ENCODE measurements around the gene MIER1. TPM values are rescaled to one million over a fixed set of nuclear protein-coding genes. Genes with fewer than 3 reads are reported as not detected.
A peak's percentile ranks its signal among the peaks of the same experiment; 100 is the strongest.

Gene MIER1
- polyA plus RNA-seq (2013, experiment 1 of 2), result 15.1 TPM
- polyA plus RNA-seq (2013, experiment 2 of 2), result 15.0 TPM

GRCh38 chr1:66924756-66925557, at the start of gene MIER1, which contains the start of gene DNAI4:
MIER1 (plus strand) TSS chr1:66924990; CDS start chr1:66925029, 39 bp downstream.
DNAI4 (minus strand) TSS chr1:66924856; CDS start chr1:66924831, 25 bp downstream.
- Histone ChIP-seq H3K9ac (ENCODE audit: low read length) (peak within 1 kb of the TSS; percentile 95), H2BK120ac (ENCODE audit: low read depth, low read length) (no peak within 1 kb of the TSS), H3K23ac (ENCODE audit: low read length) (peak within 1 kb of the TSS; percentile 81), H3K4me2 (ENCODE audit: low read length) (peak within 1 kb of the TSS; percentile 94), H4K5ac (ENCODE audit: low read length) (peak within 1 kb of the TSS; percentile 44), H4K8ac (ENCODE audit: low read depth, low read length) (no peak within 1 kb of the TSS), H2BK15ac (replicated peaks; ENCODE audit: low read depth) (no peak within 1 kb of the TSS), H3K18ac (ENCODE audit: low read length) (peak within 1 kb of the TSS; percentile 80), H3K79me1 (ENCODE audit: low read length) (peaks cover 6% of the 10 kb centered on the region), H2AK5ac (ENCODE audit: low read length) (no peak within 1 kb of the TSS), H3K4me3 (ENCODE audit: low read length) (peak within 1 kb of the TSS; percentile 93), H2BK5ac (ENCODE audit: low read length) (peak within 1 kb of the TSS; percentile 89), H3K27ac (ENCODE audit: low read depth, low read length) (peak within 1 kb of the TSS; percentile 91), H3K4ac (ENCODE audit: low read depth, low read length) (peak within 1 kb of the TSS; percentile 83), H3K27me3 (ENCODE audit: insufficient read depth, low read length, poor library complexity) (no peaks in the 10 kb centered on the region), H3K36me3 (ENCODE audit: control insufficient read depth, insufficient read depth, low read length) (no peaks in the 10 kb centered on the region), H3K4me1 (ENCODE audit: control insufficient read depth, low read depth, low read length) (peaks cover 2% of the 10 kb centered on the region), H3K56ac (ENCODE audit: low read length) (peak within 1 kb of the TSS; percentile 96), H3K79me2 (ENCODE audit: control insufficient read depth, insufficient read depth, low read length) (peaks cover 10% of the 10 kb centered on the region)
- DNase-seq, result peak; percentile 99
- WGBS (ENCODE audit: extremely low coverage, insufficient coverage, low lambda C conversion rate), result no CpG with 5 or more reads among the region's 64 CpGs

- Histone ChIP-seq H3K9ac (ENCODE audit: low read length) (no peak overlapping the region), H3K4me3 (ENCODE audit: low read length) (no peak overlapping the region), H4K5ac (ENCODE audit: low read length) (no peak overlapping the region), H3K36me3 (ENCODE audit: control insufficient read depth, insufficient read depth, low read length) (no peaks in the 10 kb centered on the region), H3K4ac (ENCODE audit: low read depth, low read length) (no peak overlapping the region), H3K56ac (ENCODE audit: low read length) (no peak overlapping the region), H3K79me2 (ENCODE audit: control insufficient read depth, insufficient read depth, low read length) (no peaks in the 10 kb centered on the region), H2AK5ac (ENCODE audit: low read length) (no peak overlapping the region), H3K27me3 (ENCODE audit: insufficient read depth, low read length, poor library complexity) (no peaks in the 10 kb centered on the region), H3K4me2 (ENCODE audit: low read length) (no peak overlapping the region), H2BK5ac (ENCODE audit: low read length) (no peak overlapping the region), H3K4me1 (ENCODE audit: control insufficient read depth, low read depth, low read length) (no peaks in the 10 kb centered on the region), H3K79me1 (ENCODE audit: low read length) (no peaks in the 10 kb centered on the region), H3K23ac (ENCODE audit: low read length) (no peak overlapping the region), H4K8ac (ENCODE audit: low read depth, low read length) (no peak overlapping the region), H2BK120ac (ENCODE audit: low read depth, low read length) (no peak overlapping the region), H2BK15ac (replicated peaks; ENCODE audit: low read depth) (no peak overlapping the region), H3K27ac (ENCODE audit: low read depth, low read length) (no peak overlapping the region), H3K18ac (ENCODE audit: low read length) (no peak overlapping the region)
- peak; percentile 41 for DNase-seq
- WGBS (ENCODE audit: extremely low coverage, insufficient coverage, low lambda C conversion rate), result no CpG with 5 or more reads among the region's 1 CpG
Measured at GRCh38 chr1:66876664-66877063, 48.1 kb upstream of the MIER1 start.

- Histone ChIP-seq H2BK15ac (replicated peaks; ENCODE audit: low read depth) (no peak overlapping the region), H3K36me3 (ENCODE audit: control insufficient read depth, insufficient read depth, low read length) (no peaks in the 10 kb centered on the region), H3K23ac (ENCODE audit: low read length) (no peak overlapping the region), H4K5ac (ENCODE audit: low read length) (no peak overlapping the region), H3K4me3 (ENCODE audit: low read length) (no peak overlapping the region), H3K9ac (ENCODE audit: low read length) (no peak overlapping the region), H3K79me2 (ENCODE audit: control insufficient read depth, insufficient read depth, low read length) (no peaks in the 10 kb centered on the region), H2BK5ac (ENCODE audit: low read length) (no peak overlapping the region), H3K27me3 (ENCODE audit: insufficient read depth, low read length, poor library complexity) (no peaks in the 10 kb centered on the region), H3K18ac (ENCODE audit: low read length) (no peak overlapping the region), H4K8ac (ENCODE audit: low read depth, low read length) (no peak overlapping the region), H3K4ac (ENCODE audit: low read depth, low read length) (no peak overlapping the region), H3K27ac (ENCODE audit: low read depth, low read length) (no peak overlapping the region), H3K56ac (ENCODE audit: low read length) (no peak overlapping the region), H3K4me2 (ENCODE audit: low read length) (no peak overlapping the region), H3K79me1 (ENCODE audit: low read length) (no peaks in the 10 kb centered on the region), H2AK5ac (ENCODE audit: low read length) (no peak overlapping the region), H3K4me1 (ENCODE audit: control insufficient read depth, low read depth, low read length) (no peaks in the 10 kb centered on the region), H2BK120ac (ENCODE audit: low read depth, low read length) (no peak overlapping the region)
- no CpG with 5 or more reads among the region's 1 CpG for WGBS (ENCODE audit: extremely low coverage, insufficient coverage, low lambda C conversion rate)
- no peak for DNase-seq
Measured at GRCh38 chr1:66889030-66889429, 35.8 kb upstream of the MIER1 start.

GRCh38 chr1:66890621-66891020, 34.2 kb upstream of the MIER1 start:
- Histone ChIP-seq H3K4me1 (ENCODE audit: control insufficient read depth, low read depth, low read length) (no peaks in the 10 kb centered on the region), H3K4me2 (ENCODE audit: low read length) (no peak overlapping the region), H4K8ac (ENCODE audit: low read depth, low read length) (no peak overlapping the region), H3K4ac (ENCODE audit: low read depth, low read length) (no peak overlapping the region), H2BK15ac (replicated peaks; ENCODE audit: low read depth) (no peak overlapping the region), H3K79me2 (ENCODE audit: control insufficient read depth, insufficient read depth, low read length) (no peaks in the 10 kb centered on the region), H4K5ac (ENCODE audit: low read length) (no peak overlapping the region), H3K23ac (ENCODE audit: low read length) (no peak overlapping the region), H3K9ac (ENCODE audit: low read length) (no peak overlapping the region), H2AK5ac (ENCODE audit: low read length) (no peak overlapping the region), H3K27me3 (ENCODE audit: insufficient read depth, low read length, poor library complexity) (no peaks in the 10 kb centered on the region), H3K27ac (ENCODE audit: low read depth, low read length) (no peak overlapping the region), H3K18ac (ENCODE audit: low read length) (no peak overlapping the region), H3K79me1 (ENCODE audit: low read length) (no peaks in the 10 kb centered on the region), H3K36me3 (ENCODE audit: control insufficient read depth, insufficient read depth, low read length) (no peaks in the 10 kb centered on the region), H2BK5ac (ENCODE audit: low read length) (no peak overlapping the region), H3K4me3 (ENCODE audit: low read length) (no peak overlapping the region), H3K56ac (ENCODE audit: low read length) (no peak overlapping the region), H2BK120ac (ENCODE audit: low read depth, low read length) (no peak overlapping the region)
- no peak for DNase-seq
- no CpG with 5 or more reads among the region's 1 CpG for WGBS (ENCODE audit: extremely low coverage, insufficient coverage, low lambda C conversion rate)

GRCh38 chr1:66893712-66894111, 31.1 kb upstream of the MIER1 start:
- no peaks in the 10 kb centered on the region for H3K36me3 ChIP-seq (ENCODE audit: control insufficient read depth, insufficient read depth, low read length)
- no peak overlapping the region for H3K27ac ChIP-seq (ENCODE audit: low read depth, low read length)
- no peaks in the 10 kb centered on the region for H3K4me1 ChIP-seq (ENCODE audit: control insufficient read depth, low read depth, low read length)
- H3K4ac ChIP-seq (ENCODE audit: low read depth, low read length), result no peak overlapping the region
- no peak overlapping the region for H3K4me3 ChIP-seq (ENCODE audit: low read length)
- no CpG with 5 or more reads among the region's 3 CpGs for WGBS (ENCODE audit: extremely low coverage, insufficient coverage, low lambda C conversion rate)
- no peak overlapping the region for H2BK15ac ChIP-seq (replicated peaks; ENCODE audit: low read depth)
- no peak overlapping the region for H3K18ac ChIP-seq (ENCODE audit: low read length)
- H4K5ac ChIP-seq (ENCODE audit: low read length), result no peak overlapping the region
- no peak overlapping the region for H3K23ac ChIP-seq (ENCODE audit: low read length)
- DNase-seq, result no peak
- H3K79me2 ChIP-seq (ENCODE audit: control insufficient read depth, insufficient read depth, low read length), result no peaks in the 10 kb centered on the region
- H3K79me1 ChIP-seq (ENCODE audit: low read length), result no peaks in the 10 kb centered on the region
- no peak overlapping the region for H4K8ac ChIP-seq (ENCODE audit: low read depth, low read length)
- H2BK5ac ChIP-seq (ENCODE audit: low read length), result no peak overlapping the region
- no peak overlapping the region for H2BK120ac ChIP-seq (ENCODE audit: low read depth, low read length)
- H3K56ac ChIP-seq (ENCODE audit: low read length), result no peak overlapping the region
- no peak overlapping the region for H2AK5ac ChIP-seq (ENCODE audit: low read length)
- no peak overlapping the region for H3K4me2 ChIP-seq (ENCODE audit: low read length)
- H3K27me3 ChIP-seq (ENCODE audit: insufficient read depth, low read length, poor library complexity), result no peaks in the 10 kb centered on the region
- H3K9ac ChIP-seq (ENCODE audit: low read length), result no peak overlapping the region

Data from mesendoderm (in vitro differentiated cells).